Subcutaneous abdominal adipose tissue (tissue), 5 donors: ENCODE measurements around the gene ARMH3.

Experiments used
- H3K27ac ChIP-seq: one replicate; pipeline ENCODE4 v1.7.0; 2013; ENCODE audit warnings: low read depth, mild to moderate bottlenecking, inconsistent platforms, low read length, moderate library complexity
- H3K27me3 ChIP-seq, 5 donors: one replicate each; pipeline ENCODE4 v1.7.0; 2013; ENCODE audit warnings: low read length in 5 of 5, inconsistent platforms in 1 of 5; ENCODE audit not compliant: control insufficient read depth in 5 of 5, insufficient read depth in 4 of 5
- H3K36me3 ChIP-seq, 5 donors: one replicate each; pipeline ENCODE4 v1.7.0; 2013; ENCODE audit warnings: low read length in 5 of 5; ENCODE audit not compliant: control insufficient read depth in 5 of 5, insufficient read depth in 5 of 5
- H3K4me1 ChIP-seq, 5 donors: one replicate each; pipeline ENCODE4 v1.7.0; 2013; ENCODE audit warnings: low read length in 5 of 5, mild to moderate bottlenecking in 3 of 5, moderate library complexity in 1 of 5; ENCODE audit not compliant: control insufficient read depth in 5 of 5, insufficient read depth in 5 of 5
- H3K4me3 ChIP-seq, 5 donors: one replicate each; pipeline ENCODE4 v1.7.0; 2013; ENCODE audit warnings: low read length in 5 of 5, low read depth in 1 of 5
- H3K9ac ChIP-seq, 5 donors: one replicate each; pipeline ENCODE4 v1.7.0; 2013; ENCODE audit warnings: low read length in 5 of 5, mild to moderate bottlenecking in 4 of 5, moderate library complexity in 3 of 5
- H3K9me3 ChIP-seq, 5 donors: one replicate each; pipeline ENCODE4 v1.7.0; 2013; ENCODE audit warnings: low read length in 5 of 5; ENCODE audit not compliant: control insufficient read depth in 5 of 5
- donor health status: healthy.
- donor health status: healthy.
- donor health status: healthy.
- donor health status: healthy.
- donor health status: healthy.

Gene ARMH3

GRCh38 chr10:101830322-101831168 is 225.4 kb downstream of the ARMH3 start:
- H3K9ac ChIP-seq, result peak overlapping the region; percentile 4 to 71 (median 63)

GRCh38 chr10:101829561-101830315 is 226.2 kb downstream of the ARMH3 start:
- peaks cover 4 to 43% (median 39%) of the 10 kb centered on the region in 5 donors for H3K36me3 ChIP-seq
- H3K27me3 ChIP-seq, result no peaks in the 10 kb centered on the region
- peak overlapping the region; percentile 57 to 74 (median 70) for H3K4me3 ChIP-seq
- peak overlapping the region; percentile 71 for H3K27ac ChIP-seq
- H3K9ac ChIP-seq, result peak overlapping the region in 2 of 5 donors; percentile 19 to 67
- peaks cover 8 to 57% (median 50%) of the 10 kb centered on the region in 5 donors for H3K4me1 ChIP-seq
- H3K9me3 ChIP-seq, result no peaks in the 10 kb centered on the region

More at GRCh38 chr10:101830322-101831168, 225.4 kb downstream of the ARMH3 start:
- H3K4me1 ChIP-seq, result peaks cover 8 to 65% (median 58%) of the 10 kb centered on the region in 5 donors
- H3K27ac ChIP-seq, result peak overlapping the region; percentile 71
- no peaks in the 10 kb centered on the region for H3K9me3 ChIP-seq
- H3K27me3 ChIP-seq, result no peaks in the 10 kb centered on the region
- peaks cover 3 to 41% (median 31%) of the 10 kb centered on the region in 5 donors for H3K36me3 ChIP-seq
- H3K4me3 ChIP-seq, result peak overlapping the region; percentile 57 to 74 (median 70)

GRCh38 chr10:101828766-101829551 is 227.0 kb downstream of the ARMH3 start:
- Histone ChIP-seq H3K36me3 (peaks cover 5 to 49% (median 46%) of the 10 kb centered on the region in 5 donors), H3K4me1 (peaks cover 8 to 49% (median 42%) of the 10 kb centered on the region in 5 donors), H3K4me3 (no peak overlapping the region), H3K27ac (no peak overlapping the region), H3K9me3 (no peaks in the 10 kb centered on the region), H3K9ac (no peak overlapping the region), H3K27me3 (no peaks in the 10 kb centered on the region)

GRCh38 chr10:101827919-101828600 is 227.9 kb downstream of the ARMH3 start:
- Histone ChIP-seq H3K4me1 (peaks cover 5 to 42% (median 33%) of the 10 kb centered on the region in 5 donors), H3K27ac (no peak overlapping the region), H3K4me3 (no peak overlapping the region), H3K36me3 (peaks cover 8 to 54% (median 50%) of the 10 kb centered on the region in 5 donors), H3K27me3 (no peaks in the 10 kb centered on the region), H3K9ac (no peak overlapping the region), H3K9me3 (no peaks in the 10 kb centered on the region)

- H3K9ac ChIP-seq, result no peak overlapping the region
- H3K4me3 ChIP-seq, result no peak overlapping the region
- no peaks in the 10 kb centered on the region for H3K9me3 ChIP-seq
- H3K36me3 ChIP-seq, result peaks cover 10 to 61% (median 57%) of the 10 kb centered on the region in 5 donors
- peaks cover 5 to 31% (median 23%) of the 10 kb centered on the region in 5 donors for H3K4me1 ChIP-seq
- H3K27me3 ChIP-seq, result no peaks in the 10 kb centered on the region
- no peak overlapping the region for H3K27ac ChIP-seq
Measured at GRCh38 chr10:101826852-101827434, 229.0 kb downstream of the ARMH3 start.

- no peaks in the 10 kb centered on the region for H3K27me3 ChIP-seq
Measured at GRCh38 chr10:101824736-101825135, 231.2 kb downstream of the ARMH3 start.

GRCh38 chr10:101818872-101819633 is 236.9 kb downstream of the ARMH3 start:
- Histone ChIP-seq H3K4me3 (peak overlapping the region; percentile 93 to 98 (median 97)), H3K9ac (peak overlapping the region; percentile 2 to 89 (median 77)), H3K4me1 (peaks cover 2 to 51% (median 46%) of the 10 kb centered on the region in 5 donors), H3K27me3 (no peaks in the 10 kb centered on the region), H3K27ac (peak overlapping the region; percentile 92), H3K36me3 (peaks cover 3 to 26% (median 16%) of the 10 kb centered on the region in 5 donors), H3K9me3 (no peaks in the 10 kb centered on the region)

More at GRCh38 chr10:101824736-101825135, 231.2 kb downstream of the ARMH3 start:
- Histone ChIP-seq H3K9me3 (no peaks in the 10 kb centered on the region), H3K27ac (no peak overlapping the region), H3K4me1 (peaks cover 0 to 9% (median 2%) of the 10 kb centered on the region in 5 donors), H3K4me3 (no peak overlapping the region), H3K9ac (no peak overlapping the region), H3K36me3 (peaks cover 19 to 70% (median 63%) of the 10 kb centered on the region in 5 donors)

GRCh38 chr10:101818119-101818871 is 237.7 kb downstream of the ARMH3 start, which contains the start of gene OGA:
Gene OGA (minus strand): TSS chr10:101818444. CDS start chr10:101818022, 422 bp downstream.
- Histone ChIP-seq H3K4me1 (peaks cover 2 to 57% (median 50%) of the 10 kb centered on the region in 5 donors), H3K27me3 (no peaks in the 10 kb centered on the region), H3K27ac (peak within 1 kb of the TSS; percentile 92), H3K36me3 (peaks cover 3 to 23% (median 12%) of the 10 kb centered on the region in 5 donors), H3K4me3 (peak within 1 kb of the TSS; percentile 94 to 98 (median 97)), H3K9me3 (no peaks in the 10 kb centered on the region), H3K9ac (peak within 1 kb of the TSS; percentile 77 to 89 (median 82))
